IMR-90 (cell line): ENCODE results near the gene FLT1. TPM values are rescaled to one million over a fixed set of nuclear protein-coding genes. Genes with fewer than 3 reads are reported as not detected.
A peak's percentile ranks its signal among the peaks of the same experiment; 100 is the strongest.

Experiments
- ATAC-seq: fragments of 200-7000 bp; cut with Tn5 transposase; 2 replicates; pipeline ENCODE4 v1.9.1; 2020; ENCODE audit warnings: low read depth, mild to moderate bottlenecking, moderate library complexity
- BruUV-seq: library from RNA; stranded (reverse); fragments of 400-500 nt; replicated peaks from 2 replicates; lab custom pipeline; 2021; lab: Mats Ljungman, UMichigan
- CTCF ChIA-PET: fragments of 300-600 bp; formaldehyde crosslinking; extraction: SDS; loops from one replicate; lab custom pipeline; 2021; ENCODE audit warnings: antibody characterized with exemption; lab: Yijun Ruan, JAX
- POLR2A ChIA-PET: fragments of 300-600 bp; sonication (Branson Sonifier 250); formaldehyde crosslinking; loops from one replicate; lab custom pipeline; 2022; ENCODE audit warnings: antibody characterized with exemption; ENCODE audit not compliant: unreplicated experiment; lab: Charles Lee
- DNase-seq: peaks from one replicate; pipeline ENCODE4 v3.0.0; 2013
- H2AFZ ChIP-seq: replicated peaks from 2 replicates; pipeline ENCODE3; 2013; ENCODE audit warnings: low read length, mild to moderate bottlenecking; ENCODE audit not compliant: poor library complexity
- H2AK5ac ChIP-seq: 2 replicates; pipeline ENCODE4 v1.6.1; 2013; ENCODE audit warnings: low read depth, low read length, inconsistent platforms
- H2AK9ac ChIP-seq: replicated peaks from 2 replicates; pipeline ENCODE3; 2013; ENCODE audit warnings: mild to moderate bottlenecking, low read depth, low read length, moderate library complexity; ENCODE audit not compliant: poor library complexity
- H2BK120ac ChIP-seq: 2 replicates; pipeline ENCODE4 v1.6.1; 2013; ENCODE audit warnings: low read depth, low read length, inconsistent platforms
- H2BK15ac ChIP-seq: 3 replicates; pipeline ENCODE4 v1.6.1; 2013; ENCODE audit warnings: low read depth, low read length, inconsistent platforms
- H2BK20ac ChIP-seq: 2 replicates; pipeline ENCODE4 v1.6.1; 2013; ENCODE audit warnings: low read depth, mild to moderate bottlenecking, inconsistent platforms, low read length, moderate library complexity
- H2BK5ac ChIP-seq: 2 replicates; pipeline ENCODE4 v1.6.1; 2013; ENCODE audit warnings: mild to moderate bottlenecking, low read depth, low read length, inconsistent platforms; ENCODE audit not compliant: poor library complexity, severe bottlenecking
- H3K14ac ChIP-seq: replicated peaks from 2 replicates; pipeline ENCODE4 v1.6.1; 2013; ENCODE audit warnings: low read depth, low read length, inconsistent platforms
- H3K18ac ChIP-seq: 2 replicates; pipeline ENCODE4 v1.6.1; 2013; ENCODE audit warnings: low read depth, low read length, control low read depth
- H3K23ac ChIP-seq: 2 replicates; pipeline ENCODE4 v1.6.1; 2013; ENCODE audit warnings: low read depth, low read length, inconsistent platforms
- H3K27ac ChIP-seq: 2 replicates; pipeline ENCODE4 v1.5.1; 2013; ENCODE audit warnings: mild to moderate bottlenecking, control low read depth, low read length; ENCODE audit not compliant: insufficient read depth
- H3K27me3 ChIP-seq: 2 replicates; pipeline ENCODE4 v1.6.1; 2013; ENCODE audit warnings: low read length; ENCODE audit not compliant: control insufficient read depth, insufficient read depth
- H3K36me3 ChIP-seq: 2 replicates; pipeline ENCODE4 v1.6.1; 2013; ENCODE audit warnings: low read length, mixed read lengths; ENCODE audit not compliant: control insufficient read depth, insufficient read depth
- H3K4ac ChIP-seq: 2 replicates; pipeline ENCODE4 v1.6.1; 2013; ENCODE audit warnings: low read depth, low read length, inconsistent platforms
- H3K4me1 ChIP-seq: 2 replicates; pipeline ENCODE4 v1.6.1; 2013; ENCODE audit warnings: low read length, mixed read lengths; ENCODE audit not compliant: control insufficient read depth, insufficient read depth
- H3K4me2 ChIP-seq: 2 replicates; pipeline ENCODE4 v1.6.1; 2013; ENCODE audit warnings: low read depth, mild to moderate bottlenecking, control low read depth, low read length, moderate library complexity
- H3K4me3 ChIP-seq: 2 replicates; pipeline ENCODE4 v1.5.1; 2013; ENCODE audit warnings: low read depth, mild to moderate bottlenecking, control low read depth, low read length, moderate library complexity; ENCODE audit not compliant: insufficient read depth
- H3K56ac ChIP-seq: 2 replicates; pipeline ENCODE4 v1.6.1; 2013; ENCODE audit warnings: low read length, inconsistent platforms; ENCODE audit not compliant: insufficient read depth; ENCODE audit errors: extremely low read depth
- H3K79me1 ChIP-seq, 2 experiments: 2 replicates each; pipeline ENCODE4 v1.6.1; 2013; ENCODE audit warnings: low read length in 2 of 2, inconsistent platforms in 1 of 2, low read depth in 1 of 2
- H3K9ac ChIP-seq: 2 replicates; pipeline ENCODE4 v1.6.1; 2013; ENCODE audit warnings: low read depth, low read length, control low read depth
- H3K9me1 ChIP-seq: 2 replicates; pipeline ENCODE4 v1.6.1; 2013; ENCODE audit warnings: low read length, inconsistent platforms; ENCODE audit not compliant: insufficient read depth
- H3K9me3 ChIP-seq: 2 replicates; pipeline ENCODE4 v1.6.1; 2013; ENCODE audit warnings: low read length; ENCODE audit not compliant: control insufficient read depth, insufficient read depth
- H4K20me1 ChIP-seq: 2 replicates; pipeline ENCODE4 v1.6.1; 2013; ENCODE audit warnings: low read length, inconsistent platforms; ENCODE audit not compliant: insufficient read depth
- H4K5ac ChIP-seq: 2 replicates; pipeline ENCODE4 v1.6.1; 2013; ENCODE audit warnings: mild to moderate bottlenecking, low read depth, low read length, control low read depth
- H4K8ac ChIP-seq, 2 experiments: 2 replicates each; pipeline ENCODE4 v1.6.1; 2013; ENCODE audit warnings: low read depth in 2 of 2, low read length in 2 of 2, control low read depth in 1 of 2, inconsistent platforms in 1 of 2
- H4K91ac ChIP-seq: 2 replicates; pipeline ENCODE4 v1.6.1; 2013; ENCODE audit warnings: low read depth, low read length, inconsistent platforms; ENCODE audit not compliant: insufficient read depth
- CEBPB ChIP-seq: IDR thresholded peaks from 2 replicates; pipeline ENCODE4 v1.6.1; 2012; ENCODE audit warnings: low read depth, low read length, improper control_type of control experiment
- CTCF ChIP-seq: conservative IDR thresholded peaks from 2 replicates; pipeline ENCODE4 v1.5.1; 2012; ENCODE audit warnings: mild to moderate bottlenecking, low read depth, low read length, improper control_type of control experiment
- ELK1 ChIP-seq: fragments of 150-350 bp; IDR thresholded peaks from 2 replicates; pipeline ENCODE4 v1.6.1; 2016; ENCODE audit warnings: low read depth, mild to moderate bottlenecking, low read length, moderate library complexity, borderline replicate concordance
- FOS ChIP-seq: fragments of 150-350 bp; IDR thresholded peaks from 2 replicates; pipeline ENCODE4 v1.6.1; 2016; ENCODE audit warnings: low read depth, low read length
- MXI1 ChIP-seq: IDR thresholded peaks from 2 replicates; pipeline ENCODE4 v1.6.1; 2012; ENCODE audit warnings: low read depth, mild to moderate bottlenecking, low read length, moderate library complexity, borderline replicate concordance
- NFE2L2 ChIP-seq: fragments of 150-350 bp; IDR thresholded peaks from 2 replicates; pipeline ENCODE4 v1.6.1; 2016; ENCODE audit warnings: low read depth, mild to moderate bottlenecking, low read length
- POLR2A ChIP-seq: IDR thresholded peaks from 2 replicates; pipeline ENCODE4 v1.6.1; 2012; ENCODE audit warnings: mild to moderate bottlenecking, low read depth, low read length
- RCOR1 ChIP-seq: IDR thresholded peaks from 2 replicates; pipeline ENCODE4 v1.6.1; 2012; ENCODE audit warnings: mild to moderate bottlenecking, low read length, improper control_type of control experiment; ENCODE audit not compliant: insufficient replicate concordance
- RFX5 ChIP-seq: IDR thresholded peaks from 2 replicates; pipeline ENCODE4 v1.8.0; 2012; ENCODE audit warnings: low read depth, mild to moderate bottlenecking, low read length, moderate library complexity
- SMC3 ChIP-seq: fragments of 150-350 bp; IDR thresholded peaks from 2 replicates; pipeline ENCODE4 v1.6.1; 2016; ENCODE audit warnings: low read depth, mild to moderate bottlenecking, antibody characterized with exemption, low read length, moderate library complexity
- USF2 ChIP-seq: fragments of 150-350 bp; IDR thresholded peaks from 2 replicates; pipeline ENCODE4 v1.6.1; 2017; ENCODE audit warnings: mild to moderate bottlenecking, antibody characterized with exemption, low read length, low read depth
- WGBS, 2 experiments: methylation state at CpG; one replicate each; pipeline versions ENCODE4 v1.1.5 to v1.1.7; 2013; ENCODE audit warnings: missing lambda C conversion rate in 2 of 2; ENCODE audit not compliant: insufficient read length in 1 of 2; ENCODE audit errors: extremely low coverage in 2 of 2; 5-methylcytosine and 5-hydroxymethylcytosine counted together
- dilution Hi-C: fragments of 300-500 bp; cut with HindIII; formaldehyde crosslinking; loops from one replicate; pipeline ENCODE4 v1.14.3; 2018; ENCODE audit warnings: low sequenced_read_pairs; ENCODE audit not compliant: unreplicated experiment
- in situ Hi-C: fragments of 300-500 bp; cut with MboI; formaldehyde crosslinking; loops from 3 replicates; pipeline ENCODE4 v1.14.3; 2019; ENCODE audit warnings: low sequenced_read_pairs, inconsistent platforms, mixed read lengths
- intact Hi-C: fragments of 100-400 bp; cut with micrococcal nuclease; formaldehyde crosslinking; loops from 2 replicates; pipeline ENCODE4 v1.10.0; 2022
- polyA plus RNA-seq, 3 experiments: library from polyadenylated mRNA; depleted of rRNA; stranded (reverse); fragments of >200 nt; gene quantifications; 2 replicates each; pipeline ENCODE4 v1.2.3, GENCODE V29; 2012; ENCODE audit warnings: low replicate concordance in 1 of 3
- total RNA-seq: library from RNA; depleted of rRNA; stranded (reverse); fragments of >200 nt; gene quantifications from 2 replicates; pipeline ENCODE4 v1.2.3, GENCODE V29; 2012

Gene FLT1
- total and polyA plus RNA-seq, 2 of the 4 experiments (the other 2 are of a cell fraction) = 4.5 to 10.4 TPM

GRCh38 chr13:28495538-28496187 lies 735 bp upstream of the FLT1 start:
- Histone ChIP-seq H2AK5ac (no peak overlapping the region), H2BK120ac (peak overlapping the region; percentile 14; the same call in 1 of the 2 replicates), H3K56ac (no peak overlapping the region), H3K27ac (no peak overlapping the region; the same call in 1 of the 2 replicates), H3K14ac (no peak overlapping the region), H3K9ac (no peak overlapping the region; the same call in 1 of the 2 replicates), H2AFZ (peak overlapping the region; percentile 92), H3K4ac (0 out of 2 replicates have a peak overlapping the region, but pooled peaks have one; percentile 36), H3K18ac (no peak overlapping the region), H2BK20ac (no peak overlapping the region), H3K36me3 (no peaks in the 10 kb centered on the region), H3K27me3 (peaks cover 22% of the 10 kb centered on the region; the same call in 1 of the 2 replicates), H3K4me1 (peaks cover 4% of the 10 kb centered on the region; the same call in 1 of the 2 replicates), H2BK5ac (no peak overlapping the region), H4K20me1 (peaks cover 3% of the 10 kb centered on the region; the same call in 1 of the 2 replicates), H3K4me3 (peak overlapping the region; percentile 94), H3K23ac (peak overlapping the region; percentile 73), H2AK9ac (peak overlapping the region; percentile 26), H3K79me1 (peaks cover 3 to 15% of the 10 kb centered on the region in 2 experiments; a peak in 1 of 4 replicates), H3K4me2 (peak overlapping the region; percentile 98), H3K9me3 (no peaks in the 10 kb centered on the region), H3K9me1 (0 out of 2 replicates have a peak, but pooled peaks cover 2% of the 10 kb centered on the region), H4K8ac (no peak overlapping the region), H2BK15ac (0 out of 3 replicates have a peak overlapping the region, but pooled peaks have one; percentile 6), H4K5ac (no peak overlapping the region), H4K91ac (no peak overlapping the region)
- TF ChIP-seq CTCF = no peak
- no peak for TF ChIP-seq MXI1
- no peak for TF ChIP-seq CEBPB
- TF ChIP-seq RFX5 = no peak
- no peak for TF ChIP-seq ELK1
- TF ChIP-seq RCOR1 = no peak
- TF ChIP-seq USF2 = no peak
- TF ChIP-seq SMC3 = no peak
- TF ChIP-seq FOS = no peak
- TF ChIP-seq POLR2A = no peak
- no peak for TF ChIP-seq NFE2L2
- ChIA-PET POLR2A (interaction anchor here (0.5 kb wide), 1 partner anchor 143 kb away, joined by 3 read pairs; no protein-coding TSS in a partner anchor), CTCF (no interaction called here)
- dilution Hi-C loops (no loop called here), intact Hi-C loops (loop anchor here (5.0 kb wide), 2 partner anchors 142 to 173 kb away; no protein-coding TSS in a partner anchor), in situ Hi-C loops (no loop called here)
- no TSS peak for BruUV-seq
- ATAC-seq = no peak
- WGBS, 2 experiments = 15% methylated on average over 24 of the region's 33 CpGs; no CpG with 5 or more reads in 1 of the 2 experiments
- DNase-seq = no peak
